IPS-20b (cell line): ENCODE results near the gene ULK4.
"Not testable (repeated sequence)": the region's sequence is repeated elsewhere in the genome, so short reads cannot be mapped to it uniquely, and the experiment has no call there.

Source experiments
- H3K27ac ChIP-seq: one replicate; pipeline ENCODE4 v1.5.1; 2013; ENCODE audit warnings: low read length
- H3K27me3 ChIP-seq: 2 replicates; pipeline ENCODE4 v1.6.1; 2013; ENCODE audit warnings: mild to moderate bottlenecking, low read length, inconsistent platforms; ENCODE audit not compliant: insufficient read depth
- H3K36me3 ChIP-seq: 2 replicates; pipeline ENCODE4 v1.6.1; 2013; ENCODE audit warnings: low read depth, mild to moderate bottlenecking, inconsistent platforms, low read length, moderate library complexity; ENCODE audit not compliant: insufficient read depth
- H3K4me1 ChIP-seq: 2 replicates; pipeline ENCODE4 v1.6.1; 2013; ENCODE audit warnings: mild to moderate bottlenecking, control low read depth, inconsistent platforms, low read length, moderate library complexity; ENCODE audit not compliant: insufficient read depth
- H3K4me3 ChIP-seq: 2 replicates; pipeline ENCODE4 v1.5.1; 2013; ENCODE audit warnings: mild to moderate bottlenecking, low read length, inconsistent platforms
- H3K9ac ChIP-seq: 2 replicates; pipeline ENCODE4 v1.6.1; 2013; ENCODE audit warnings: low read depth, mild to moderate bottlenecking, inconsistent platforms, low read length, moderate library complexity
- H3K9me3 ChIP-seq: 2 replicates; pipeline ENCODE4 v1.6.1; 2013; ENCODE audit warnings: mild to moderate bottlenecking, low read depth, low read length, inconsistent platforms; ENCODE audit not compliant: insufficient read depth

The ULK4 gene

GRCh38 chr3:41854956-41855355 lies 106.9 kb downstream of the ULK4 start:
- Histone ChIP-seq H3K4me3 (no peak overlapping the region), H3K9me3 (no peaks in the 10 kb centered on the region), H3K4me1 (no peaks in the 10 kb centered on the region), H3K36me3 (no peaks in the 10 kb centered on the region), H3K27me3 (no peaks in the 10 kb centered on the region), H3K9ac (no peak overlapping the region), H3K27ac (no peak overlapping the region)

DNA sequence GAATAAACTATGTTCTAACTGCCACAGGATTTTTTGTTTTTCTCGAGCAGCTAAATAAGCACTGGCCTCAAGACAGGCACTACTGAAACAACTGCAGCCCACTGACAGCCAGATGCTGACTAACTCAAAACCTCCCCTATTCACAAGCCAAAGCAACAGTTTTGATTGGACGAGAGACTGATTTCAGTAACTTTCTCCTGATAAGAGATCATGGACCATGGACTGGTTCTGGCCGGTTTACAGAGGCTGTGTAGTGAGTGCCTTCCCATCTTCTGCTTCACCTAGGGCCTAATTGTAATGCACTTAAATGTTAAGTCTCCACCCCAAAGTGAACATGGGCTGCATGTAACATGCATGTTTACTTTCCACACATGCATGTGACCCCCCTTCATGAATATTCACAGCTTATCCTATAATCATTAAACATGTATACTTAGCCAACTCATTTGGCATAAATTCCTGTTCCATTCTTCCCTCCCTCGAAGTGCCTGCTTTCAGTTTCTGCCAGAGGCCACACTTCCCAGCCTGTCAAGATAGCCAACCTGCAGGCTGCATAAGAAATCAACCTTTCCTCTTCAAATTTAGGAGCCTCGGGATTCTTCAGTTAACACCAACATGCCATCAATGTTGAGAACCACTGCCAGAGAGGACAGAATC lies 108.2 kb downstream of the ULK4 start:
- H3K4me1 ChIP-seq: no peaks in the 10 kb centered on the region

GRCh38 chr3:41848753-41849574 lies 112.9 kb downstream of the ULK4 start:
- Histone ChIP-seq H3K9me3 (no peaks in the 10 kb centered on the region), H3K36me3 (no peaks in the 10 kb centered on the region), H3K27me3 (no peaks in the 10 kb centered on the region), H3K4me3 (no peak overlapping the region), H3K27ac (no peak overlapping the region), H3K9ac (no peak overlapping the region), H3K4me1 (no peaks in the 10 kb centered on the region)

More for the DNA sequence above, 108.2 kb downstream of the ULK4 start:
- H3K27me3 ChIP-seq: no peaks in the 10 kb centered on the region
- H3K36me3 ChIP-seq: no peaks in the 10 kb centered on the region
- no peak overlapping the region for H3K27ac ChIP-seq
- H3K9ac ChIP-seq: no peak overlapping the region
- H3K9me3 ChIP-seq: no peaks in the 10 kb centered on the region
- H3K4me3 ChIP-seq: no peak overlapping the region

GRCh38 chr3:41847679-41848078 lies 114.2 kb downstream of the ULK4 start:
- H3K9me3 ChIP-seq: peaks cover 6% of the 10 kb centered on the region
- H3K4me1 ChIP-seq: no peaks in the 10 kb centered on the region
- no peak overlapping the region for H3K9ac ChIP-seq
- no peaks in the 10 kb centered on the region for H3K27me3 ChIP-seq
- no peak overlapping the region for H3K4me3 ChIP-seq
- no peak overlapping the region for H3K27ac ChIP-seq
- H3K36me3 ChIP-seq: no peaks in the 10 kb centered on the region

DNA sequence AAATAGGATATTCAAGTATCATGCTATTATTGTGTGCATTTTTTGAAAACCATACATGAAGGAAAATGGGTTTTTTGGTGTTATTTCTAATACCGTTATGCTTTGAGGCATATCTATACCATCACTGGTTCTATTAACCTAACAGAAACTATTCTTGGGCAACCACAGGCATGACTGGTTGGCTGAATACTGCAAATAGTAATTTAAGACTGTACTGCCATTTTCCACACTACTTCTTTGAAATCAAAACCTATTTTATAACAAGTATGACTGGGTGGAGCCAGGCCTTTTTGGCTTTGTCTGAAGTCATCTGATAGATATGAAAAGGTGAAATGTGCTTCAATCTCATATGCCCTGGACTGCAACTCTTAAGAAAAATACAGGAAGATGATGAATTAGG lies 115.1 kb downstream of the ULK4 start:
- H3K9ac ChIP-seq: no peak overlapping the region
- no peak overlapping the region for H3K4me3 ChIP-seq
- no peaks in the 10 kb centered on the region for H3K36me3 ChIP-seq
- peaks cover 14% of the 10 kb centered on the region for H3K9me3 ChIP-seq
- no peaks in the 10 kb centered on the region for H3K27me3 ChIP-seq
- H3K4me1 ChIP-seq: no peaks in the 10 kb centered on the region
- H3K27ac ChIP-seq: no peak overlapping the region

DNA sequence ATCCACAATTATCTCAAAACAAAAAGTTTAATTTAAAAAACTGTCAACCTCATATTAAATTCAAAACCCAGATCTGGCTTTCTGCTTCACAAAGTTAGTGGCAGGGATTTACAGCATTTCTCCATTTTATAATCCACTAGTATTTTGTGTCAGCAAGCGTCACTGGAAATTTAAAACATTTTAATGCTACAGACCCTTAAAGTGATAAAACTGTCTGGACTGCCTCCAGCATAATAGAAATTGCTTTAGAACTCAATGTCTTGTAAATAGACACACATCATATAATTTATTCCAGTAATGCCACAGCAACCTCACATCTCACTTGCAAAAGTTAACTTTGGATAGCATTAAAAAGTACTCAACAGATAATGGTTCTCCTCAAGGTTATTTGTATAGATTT lies 116.1 kb downstream of the ULK4 start:
- Histone ChIP-seq H3K4me1 (no peaks in the 10 kb centered on the region), H3K4me3 (no peak overlapping the region), H3K27me3 (no peaks in the 10 kb centered on the region), H3K36me3 (no peaks in the 10 kb centered on the region), H3K27ac (no peak overlapping the region), H3K9me3 (peaks cover 14% of the 10 kb centered on the region), H3K9ac (no peak overlapping the region)

DNA sequence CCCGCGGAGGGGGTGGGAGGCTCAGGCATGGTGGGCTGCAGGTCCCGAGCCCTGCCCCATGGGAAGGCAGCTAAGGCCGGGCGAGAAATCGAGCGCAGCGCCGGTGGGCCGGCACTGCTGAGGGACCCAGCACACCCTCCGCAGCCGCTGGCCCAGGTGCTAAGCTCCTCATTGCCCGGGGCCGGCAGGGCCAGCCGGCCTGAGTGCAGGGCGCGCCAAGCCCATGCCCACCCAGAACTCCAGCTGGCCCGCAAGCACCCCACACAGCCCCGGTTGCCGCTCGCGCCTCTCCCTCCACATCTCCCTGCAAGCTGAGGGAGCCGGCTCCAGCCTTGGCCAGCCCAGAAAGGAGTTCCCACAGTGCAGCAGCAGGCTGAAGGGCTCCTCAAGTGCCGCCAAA lies 117.6 kb downstream of the ULK4 start:
- H3K4me1 ChIP-seq, H3K36me3 ChIP-seq, H3K4me3 ChIP-seq, H3K9ac ChIP-seq, H3K27ac ChIP-seq, H3K27me3 ChIP-seq: not testable (repeated sequence)
- peaks cover 14% of the 10 kb centered on the region for H3K9me3 ChIP-seq

- H3K4me3 ChIP-seq: not testable (repeated sequence)
- peaks cover 14% of the 10 kb centered on the region for H3K9me3 ChIP-seq
These were observed 120.8 kb downstream of the ULK4 start for GRCh38 chr3:41840936-41841668.

GRCh38 chr3:41836360-41837134 lies 125.4 kb downstream of the ULK4 start:
- no peaks in the 10 kb centered on the region for H3K4me1 ChIP-seq
- no peaks in the 10 kb centered on the region for H3K36me3 ChIP-seq
- H3K9ac ChIP-seq: no peak overlapping the region
- H3K27ac ChIP-seq: no peak overlapping the region
- no peaks in the 10 kb centered on the region for H3K9me3 ChIP-seq
- no peak overlapping the region for H3K4me3 ChIP-seq
- H3K27me3 ChIP-seq: no peaks in the 10 kb centered on the region

More at GRCh38 chr3:41840936-41841668, 120.8 kb downstream of the ULK4 start:
- not testable (repeated sequence) for H3K27me3 ChIP-seq, H3K9ac ChIP-seq, H3K36me3 ChIP-seq, H3K4me1 ChIP-seq, H3K27ac ChIP-seq

GRCh38 chr3:41833628-41834027 lies 128.3 kb downstream of the ULK4 start:
- H3K36me3 ChIP-seq: no peaks in the 10 kb centered on the region
- H3K27me3 ChIP-seq: no peaks in the 10 kb centered on the region
- no peaks in the 10 kb centered on the region for H3K4me1 ChIP-seq
- no peak overlapping the region for H3K27ac ChIP-seq
- H3K4me3 ChIP-seq: no peak overlapping the region
- no peak overlapping the region for H3K9ac ChIP-seq
- no peaks in the 10 kb centered on the region for H3K9me3 ChIP-seq

DNA sequence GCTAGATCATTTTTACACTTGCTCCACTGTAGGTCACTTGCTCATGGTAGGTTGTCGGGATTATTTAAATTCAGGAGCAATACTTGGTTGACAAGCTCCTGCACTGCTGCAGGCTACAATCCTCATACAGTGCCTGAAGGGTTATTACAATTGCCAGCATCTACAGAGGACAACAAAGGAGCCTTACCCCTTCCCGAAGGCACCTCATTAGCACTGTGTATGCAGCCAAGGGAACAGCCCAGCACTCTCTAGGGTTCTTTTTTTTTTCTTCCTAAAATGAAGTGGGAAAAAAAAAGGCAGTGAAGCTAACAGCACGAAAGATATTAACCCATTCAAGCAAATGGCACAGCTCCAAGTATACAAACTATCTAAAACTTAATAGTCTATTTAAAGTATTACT lies 142.7 kb downstream of the ULK4 start:
- Histone ChIP-seq H3K9me3 (peaks cover 10% of the 10 kb centered on the region; the same call in 1 of the 2 replicates), H3K27me3 (no peaks in the 10 kb centered on the region), H3K4me3 (no peak overlapping the region), H3K9ac (no peak overlapping the region), H3K4me1 (no peaks in the 10 kb centered on the region), H3K36me3 (no peaks in the 10 kb centered on the region), H3K27ac (no peak overlapping the region)
